NK-92 treated with Interleukin-12 subunit alpha and Interleukin-12 subunit beta, amount 100 ng/mL, for 24 hours (cell line): ENCODE data around the gene PAN3.

Experiments
- DNase-seq: peaks from one replicate; lab custom pipeline; 2025; lab: John Stamatoyannopoulos, UW

The PAN3 gene

GRCh38 chr13:28219408-28220099 is 81.2 kb downstream of the PAN3 start:
- DNase-seq, result no peak

GRCh38 chr13:28220166-28220565 is 81.8 kb downstream of the PAN3 start:
- DNase-seq, result no peak

- DNase-seq, result no peak
These were observed 91.4 kb downstream of the PAN3 start for GRCh38 chr13:28229522-28230411.

GRCh38 chr13:28231642-28232041 is 93.3 kb downstream of the PAN3 start:
- no peak for DNase-seq

GRCh38 chr13:28237944-28238343 is 99.6 kb downstream of the PAN3 start:
- DNase-seq, result no peak

- no peak for DNase-seq
These were observed 101.0 kb downstream of the PAN3 start for GRCh38 chr13:28239374-28239773.

- DNase-seq, result no peak
These were observed 107.1 kb downstream of the PAN3 start for GRCh38 chr13:28245465-28245864.

- no peak for DNase-seq
These were observed 108.5 kb downstream of the PAN3 start for GRCh38 chr13:28246891-28247290.

- no peak for DNase-seq
These were observed 109.7 kb downstream of the PAN3 start for GRCh38 chr13:28248080-28248479.

- DNase-seq, result no peak
These were observed 112.2 kb downstream of the PAN3 start for GRCh38 chr13:28250542-28250941.

GRCh38 chr13:28251466-28251865 is 113.1 kb downstream of the PAN3 start:
- no peak for DNase-seq

GRCh38 chr13:28252547-28252946 is 114.2 kb downstream of the PAN3 start:
- DNase-seq, result no peak

- no peak for DNase-seq
These were observed 119.0 kb downstream of the PAN3 start for GRCh38 chr13:28257305-28257704.

- no peak for DNase-seq
These were observed 120.1 kb downstream of the PAN3 start for GRCh38 chr13:28258417-28258816.

GRCh38 chr13:28267497-28267896 is 129.2 kb downstream of the PAN3 start:
- DNase-seq, result no peak

- no peak for DNase-seq
These were observed 130.5 kb downstream of the PAN3 start for GRCh38 chr13:28268800-28269223.

- DNase-seq, result no peak
These were observed 132.9 kb downstream of the PAN3 start for GRCh38 chr13:28271056-28271840.

- DNase-seq, result no peak
These were observed 135.6 kb downstream of the PAN3 start for GRCh38 chr13:28273919-28274318.

- DNase-seq, result no peak
These were observed 144.1 kb downstream of the PAN3 start for GRCh38 chr13:28282451-28282850.

- no peak for DNase-seq
These were observed 145.3 kb downstream of the PAN3 start for GRCh38 chr13:28283600-28283999.

GRCh38 chr13:28286263-28286662 is 147.9 kb downstream of the PAN3 start:
- DNase-seq, result no peak

- DNase-seq, result no peak
These were observed 159.0 kb downstream of the PAN3 start for GRCh38 chr13:28297341-28297740.

- DNase-seq, result no peak
These were observed 161.6 kb downstream of the PAN3 start for GRCh38 chr13:28299916-28300315.
